NCI-H446 (cell line): ENCODE measurements around the gene PRSS2.
"Not testable (repeated sequence)": the region's sequence is repeated elsewhere in the genome, so short reads cannot be mapped to it uniquely, and the experiment has no call there.

Source experiments
- DNase-seq, 2 experiments: peaks; one replicate each; lab custom pipeline; 2025; lab: John Stamatoyannopoulos, UW

Gene PRSS2

GRCh38 chr7:142759433-142759832 lies 11.3 kb upstream of the PRSS2 start:
- DNase-seq, result no peak

DNA sequence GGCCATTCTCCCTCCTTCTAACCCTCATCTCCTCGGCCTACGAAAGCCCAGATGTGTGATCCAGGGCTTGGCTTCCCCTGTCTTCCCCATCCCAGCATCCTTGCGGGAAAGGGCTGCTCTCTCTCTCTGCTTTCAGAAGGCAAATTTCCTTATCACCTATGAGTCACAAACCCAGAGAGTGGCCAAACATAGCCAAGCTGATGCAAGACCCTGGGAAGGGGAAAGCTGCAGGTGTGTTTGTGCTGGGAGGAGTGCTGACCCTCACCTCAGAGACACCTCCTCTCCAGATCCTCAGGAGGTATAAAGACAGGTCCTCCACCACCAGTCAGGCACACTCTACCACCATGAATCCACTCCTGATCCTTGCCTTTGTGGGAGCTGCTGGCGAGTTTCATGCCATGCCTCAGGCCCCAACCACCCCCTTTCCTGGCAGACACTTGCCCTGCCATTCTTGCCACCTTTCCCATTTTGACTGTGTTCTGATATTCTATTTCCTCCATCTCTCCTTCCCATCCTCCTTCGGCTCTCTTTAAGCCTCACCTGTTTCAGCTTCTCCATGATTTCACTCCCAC lies 10.6 kb upstream of the PRSS2 start:
- no peak for DNase-seq

DNA sequence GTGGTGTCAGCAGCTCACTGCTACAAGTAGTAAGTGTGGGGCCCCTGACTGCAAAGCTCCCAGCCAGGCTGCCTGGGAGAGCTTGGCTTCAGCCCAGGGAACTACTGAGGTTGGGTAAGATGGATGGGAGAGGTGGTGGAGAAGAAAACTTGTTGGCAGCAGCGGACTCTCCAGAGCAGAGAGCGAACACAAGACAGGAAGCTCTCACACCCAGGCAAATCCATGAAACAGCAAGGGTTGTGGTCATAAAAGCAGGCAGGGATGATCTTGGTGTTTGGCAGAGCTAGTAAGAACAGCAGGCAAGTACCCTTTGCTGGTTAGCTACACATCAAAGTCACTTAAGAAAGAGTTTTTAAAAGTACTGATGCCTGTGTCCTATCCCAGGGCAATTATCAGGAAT lies 9.2 kb upstream of the PRSS2 start:
- DNase-seq, result not testable (repeated sequence)

GRCh38 chr7:142762104-142762503 lies 8.7 kb upstream of the PRSS2 start:
- DNase-seq, result no peak

DNA sequence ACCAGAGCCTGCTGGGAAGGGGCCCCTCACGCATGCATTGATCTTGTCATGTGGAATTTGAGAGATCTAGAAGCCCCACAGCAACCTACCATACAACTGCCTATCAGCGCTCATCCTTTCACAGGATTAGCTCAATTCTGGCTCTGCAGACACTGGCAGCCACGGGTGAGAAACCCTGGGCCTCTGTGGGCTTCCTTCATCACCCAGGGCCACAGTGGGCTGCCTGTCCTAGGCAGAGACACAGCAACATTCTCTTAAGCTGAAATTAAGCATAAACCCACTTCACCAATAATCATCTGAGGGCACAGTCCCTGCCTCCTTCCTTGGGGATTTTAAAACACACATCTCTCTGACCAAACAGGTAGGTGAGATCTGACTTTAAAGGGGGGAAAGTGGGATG lies 3.3 kb upstream of the PRSS2 start:
- no peak for DNase-seq

- DNase-seq, result no peak
Observed at GRCh38 chr7:142767861-142768260, 2.9 kb upstream of the PRSS2 start.

GRCh38 chr7:142768885-142769284 lies 1.9 kb upstream of the PRSS2 start:
- DNase-seq, result not testable (repeated sequence)

- DNase-seq, result no peak
Observed at GRCh38 chr7:142771353-142771723, 568 bp downstream of the PRSS2 start.

GRCh38 chr7:142772051-142772450 lies 1.3 kb downstream of the PRSS2 start:
- DNase-seq, result no peak

DNA sequence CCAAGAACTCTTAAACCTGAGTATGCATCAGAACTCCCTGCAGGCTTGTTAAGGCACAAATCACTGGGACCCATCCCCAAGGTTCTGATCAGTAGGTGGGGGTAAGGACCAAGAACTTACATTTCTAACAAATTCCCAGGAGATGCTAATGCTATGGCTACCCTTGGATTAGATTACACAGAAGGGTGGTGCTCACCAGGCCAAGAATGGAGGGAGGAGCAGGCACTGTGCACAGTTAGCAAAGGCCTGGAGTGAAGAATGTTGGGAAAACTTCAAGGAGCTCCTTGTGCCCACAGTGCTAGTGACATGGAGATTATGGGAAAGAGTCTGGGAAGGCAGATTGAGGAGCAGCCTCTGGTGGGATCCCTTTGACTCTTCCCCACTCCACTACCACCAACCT lies 1.9 kb downstream of the PRSS2 start:
- no peak for DNase-seq

DNA sequence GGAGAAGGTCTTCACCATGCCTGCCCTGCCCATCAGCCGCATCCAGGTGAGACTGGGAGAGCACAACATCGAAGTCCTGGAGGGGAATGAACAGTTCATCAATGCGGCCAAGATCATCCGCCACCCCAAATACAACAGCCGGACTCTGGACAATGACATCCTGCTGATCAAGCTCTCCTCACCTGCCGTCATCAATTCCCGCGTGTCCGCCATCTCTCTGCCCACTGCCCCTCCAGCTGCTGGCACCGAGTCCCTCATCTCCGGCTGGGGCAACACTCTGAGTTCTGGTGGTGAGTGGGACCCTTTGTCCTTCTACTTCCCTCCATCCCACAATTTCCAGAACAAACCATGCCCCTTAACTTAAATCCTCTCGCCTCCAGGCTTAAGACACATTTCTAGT lies 2.5 kb downstream of the PRSS2 start:
- no peak for DNase-seq

- no peak for DNase-seq
Observed at GRCh38 chr7:142773937-142774744, 3.4 kb downstream of the PRSS2 start.

GRCh38 chr7:142774826-142775225 lies 4.1 kb downstream of the PRSS2 start:
- DNase-seq, result no peak

GRCh38 chr7:142775351-142776115 lies 4.8 kb downstream of the PRSS2 start:
- not testable (repeated sequence) for DNase-seq

DNA sequence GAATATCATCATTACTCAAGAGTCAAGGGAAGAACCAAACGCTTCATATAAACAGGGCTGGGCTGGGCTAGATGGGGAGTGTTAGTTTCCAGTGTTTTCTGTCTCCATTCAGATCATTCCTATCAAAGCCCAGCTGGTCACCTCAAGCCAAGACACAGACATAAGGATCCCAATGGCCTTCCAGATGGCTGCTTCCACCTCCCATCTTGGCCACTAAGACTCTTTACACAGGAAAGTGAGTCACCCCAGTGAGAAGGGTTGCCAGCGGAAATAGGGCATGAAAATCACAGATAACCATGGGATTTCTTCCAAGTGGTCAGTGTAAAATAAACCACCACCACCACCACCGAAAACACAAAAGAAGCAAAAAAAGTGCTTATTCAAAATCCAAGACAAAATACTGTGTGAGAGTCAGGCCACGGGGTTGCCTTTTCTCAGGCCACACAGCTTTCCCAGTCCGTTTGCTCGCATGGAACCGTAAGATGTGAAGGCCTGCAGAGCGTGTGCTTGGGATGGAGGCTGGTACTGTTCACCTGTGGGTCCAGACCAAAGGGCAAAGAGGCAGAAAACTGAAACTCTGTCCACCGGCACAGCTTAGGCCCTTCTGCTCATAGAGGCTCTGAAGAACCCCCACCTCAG lies 5.6 kb downstream of the PRSS2 start:
- no peak for DNase-seq

DNA sequence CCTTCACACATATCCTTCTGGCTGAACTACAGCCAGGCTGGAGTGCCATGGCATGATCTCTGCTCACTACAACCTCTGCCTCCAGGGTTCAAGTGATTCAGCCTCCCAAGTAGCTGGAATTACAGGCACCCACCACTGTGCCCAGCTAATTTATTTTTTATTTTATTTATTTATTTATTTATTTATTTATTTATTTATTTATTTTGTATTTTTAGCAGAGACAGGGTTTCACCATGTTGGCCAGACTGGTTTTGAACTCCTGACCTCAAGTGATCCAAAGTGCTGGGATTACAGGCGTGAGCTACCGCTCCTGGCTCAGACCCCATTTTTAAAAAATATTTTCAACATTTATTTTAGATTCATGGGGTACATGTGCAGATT lies 6.1 kb downstream of the PRSS2 start:
- DNase-seq, result not testable (repeated sequence)

GRCh38 chr7:142777318-142777717 lies 6.5 kb downstream of the PRSS2 start:
- no peak for DNase-seq

DNA sequence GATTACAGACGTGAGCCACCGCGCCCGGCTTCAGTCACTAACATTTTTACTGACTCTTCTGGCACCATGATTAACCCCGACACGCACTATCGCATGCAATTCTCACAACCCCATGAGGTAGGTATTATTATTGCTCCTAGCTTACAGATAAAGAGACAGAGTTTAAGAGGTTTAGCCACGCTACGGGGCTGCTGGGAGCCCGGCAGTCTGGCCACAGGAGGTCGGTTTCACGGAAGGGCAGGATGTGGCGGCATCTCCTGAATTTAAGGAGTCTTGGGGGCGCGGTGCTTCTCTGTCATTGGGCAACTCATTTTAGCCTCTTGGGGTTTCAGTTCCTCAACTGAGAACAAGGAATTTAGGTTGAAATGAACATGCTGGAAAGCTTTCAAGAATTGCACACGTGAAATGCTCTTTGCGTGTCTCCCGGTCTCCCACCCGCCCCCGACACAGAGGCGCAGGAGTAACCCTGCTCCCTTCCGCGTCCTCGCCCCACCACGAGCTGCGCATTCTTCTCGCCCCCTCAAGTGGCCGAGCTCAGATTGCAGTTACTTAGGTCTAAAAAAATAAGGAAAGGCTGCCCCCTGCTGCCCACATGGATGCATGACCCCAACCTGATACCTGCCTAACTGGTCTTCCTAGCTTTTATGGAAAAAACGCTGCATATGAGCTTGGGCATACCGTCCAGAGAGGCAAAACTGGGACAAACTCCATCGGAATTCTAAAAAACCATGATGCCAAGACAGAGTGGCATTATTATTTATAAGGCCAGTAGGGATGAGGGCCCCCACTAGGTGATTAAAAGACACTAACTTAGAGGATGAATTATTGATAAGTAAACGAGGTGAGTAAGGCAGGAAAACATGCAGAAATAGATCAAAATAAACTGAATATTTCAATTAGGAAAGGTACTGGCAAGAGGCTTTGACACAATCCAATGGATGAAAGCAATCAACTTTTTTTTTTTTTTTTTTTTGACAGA lies 12.4 kb downstream of the PRSS2 start:
- peak; percentile 68 to 80 for DNase-seq

- no peak for DNase-seq
Observed at GRCh38 chr7:142784096-142784495, 13.3 kb downstream of the PRSS2 start.

DNA sequence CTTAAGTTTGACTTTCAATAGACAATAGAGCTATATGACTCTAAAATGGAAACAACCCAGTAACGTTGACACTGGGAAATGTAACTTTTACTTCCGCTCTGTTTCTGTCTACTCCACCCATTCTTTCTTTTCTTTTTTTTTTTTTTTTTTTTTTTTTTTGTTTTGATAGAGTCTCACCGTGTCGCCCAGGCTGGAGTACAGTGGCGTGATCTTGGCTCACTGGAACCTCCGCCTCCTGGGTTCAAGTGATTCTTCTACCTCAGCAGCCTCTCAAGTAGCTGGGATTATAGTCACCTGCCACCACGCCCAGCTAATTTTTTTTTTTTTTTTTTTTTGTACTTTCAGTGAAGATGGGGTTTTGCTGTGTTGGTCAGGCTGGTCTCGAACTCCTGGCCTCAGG lies 13.9 kb downstream of the PRSS2 start:
- DNase-seq, result no peak

DNA sequence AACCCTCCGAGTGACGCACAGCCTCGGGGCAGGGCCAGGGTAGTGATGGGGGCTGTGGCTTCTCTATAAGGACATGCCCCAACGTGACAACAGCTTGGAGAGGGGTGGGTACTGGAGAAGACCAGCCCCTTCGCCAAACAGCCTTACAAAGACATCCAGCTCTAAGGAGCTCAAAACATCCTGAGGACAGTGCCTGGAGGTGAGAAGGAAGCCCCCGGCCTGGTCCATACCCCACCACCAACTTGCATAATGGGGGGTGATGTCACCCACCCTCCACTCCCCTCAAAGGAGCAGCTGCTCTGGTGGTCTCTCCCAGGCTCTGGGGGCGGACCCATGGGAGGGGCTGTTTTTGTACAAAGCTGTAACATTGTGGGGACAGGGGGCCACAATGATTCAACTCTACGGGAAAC lies 15.1 kb downstream of the PRSS2 start:
- DNase-seq, result no peak
